HG03135 (cell line): Measurements from ENCODE around the gene DNAH3.
"Not testable (repeated sequence)": the region's sequence is repeated elsewhere in the genome, so short reads cannot be mapped to it uniquely, and the experiment has no call there.

Experiments used
- ATAC-seq: cut with Tn5 transposase; IDR thresholded peaks from one replicate; pipeline ENCODE4 v1.9.1; 2021; ENCODE audit warnings: mild to moderate bottlenecking, moderate library complexity; ENCODE audit not compliant: unreplicated experiment

The DNAH3 gene

GRCh38 chr16:20946015-20946629 lies 204.5 kb downstream of the DNAH3 start:
- no peak for ATAC-seq

- not testable (repeated sequence) for ATAC-seq
Observed at GRCh38 chr16:20945575-20945875, 205.1 kb downstream of the DNAH3 start.

- ATAC-seq: no peak
Observed at GRCh38 chr16:20944861-20945574, 205.6 kb downstream of the DNAH3 start.

- no peak for ATAC-seq
Observed at GRCh38 chr16:20942256-20942655, 208.4 kb downstream of the DNAH3 start.

- no peak for ATAC-seq
Observed at GRCh38 chr16:20941636-20941926, 209.1 kb downstream of the DNAH3 start.

GRCh38 chr16:20940871-20941635 lies 209.6 kb downstream of the DNAH3 start:
- no peak for ATAC-seq

- ATAC-seq: no peak
Observed at GRCh38 chr16:20939611-20940010, 211.0 kb downstream of the DNAH3 start.

- ATAC-seq: no peak
Observed at GRCh38 chr16:20938426-20938825, 212.2 kb downstream of the DNAH3 start.

GRCh38 chr16:20937736-20938135 lies 212.9 kb downstream of the DNAH3 start:
- ATAC-seq: no peak

GRCh38 chr16:20933589-20933988 lies 217.1 kb downstream of the DNAH3 start:
- ATAC-seq: no peak

- no peak for ATAC-seq
Observed at GRCh38 chr16:20931066-20931600, 219.5 kb downstream of the DNAH3 start.

- no peak for ATAC-seq
Observed at GRCh38 chr16:20930365-20930690, 220.3 kb downstream of the DNAH3 start.

- ATAC-seq: not testable (repeated sequence)
Observed at GRCh38 chr16:20929676-20930364, 220.8 kb downstream of the DNAH3 start.

- no peak for ATAC-seq
Observed at GRCh38 chr16:20928774-20929411, 221.8 kb downstream of the DNAH3 start.

GRCh38 chr16:20925751-20926150 lies 224.9 kb downstream of the DNAH3 start:
- ATAC-seq: no peak

- ATAC-seq: no peak
Observed at GRCh38 chr16:20923876-20924275, 226.8 kb downstream of the DNAH3 start.

- ATAC-seq: no peak
Observed at GRCh38 chr16:20920799-20921198, 229.8 kb downstream of the DNAH3 start.

- no peak for ATAC-seq
Observed at GRCh38 chr16:20920091-20920490, 230.6 kb downstream of the DNAH3 start.

GRCh38 chr16:20918486-20919239 lies 232.0 kb downstream of the DNAH3 start:
- no peak for ATAC-seq

GRCh38 chr16:20916942-20917341 lies 233.7 kb downstream of the DNAH3 start:
- ATAC-seq: no peak
